Right ventricle myocardium inferior (tissue), 1 donor: Measurements from ENCODE around the gene CHRM2. TPM values are rescaled to one million over a fixed set of nuclear protein-coding genes. Genes with fewer than 3 reads are reported as not detected.

ENCODE experiments used
- microRNA-seq: library from miRNA; unstranded; fragments of <30 nt; microRNA quantifications from one replicate; pipeline ENCODE4 v1.2.0, GENCODE V29; 2020
- total RNA-seq: library from RNA; stranded (reverse); fragmentation: NEBNext Ultra II Directional; extraction: Animal tissue kit (Norgen Biotek cat#: 25700); gene quantifications from one replicate; pipeline ENCODE4 v1.2.1, GENCODE V29; 2021
- donor health status: DM: no; HTN: yes; CAD: no; lungs with severe emphysema.

CHRM2 gene
- total RNA-seq, 1 donor from 2014 or later: 70.4 TPM

Small RNAs within 50 kb of the gene (microRNA-seq; reads per million reads assigned to microRNA genes)
- gene MIR490: 266 reads per million, percentile 65 among the genes with 10 or more reads in this experiment
